NT2/D1 (cell line): ENCODE data around the gene PIGO.

Experiments used
- DNase-seq: peaks from one replicate; pipeline ENCODE4 v3.0.0-alpha.2; 2011; ENCODE audit warnings: low read depth, low spot score
- H3K27me3 ChIP-seq: 2 replicates; pipeline ENCODE4 v1.6.0; 2011; ENCODE audit warnings: mild to moderate bottlenecking; ENCODE audit not compliant: insufficient read length, insufficient read depth
- H3K36me3 ChIP-seq: 2 replicates; pipeline ENCODE4 v1.6.1; 2011; ENCODE audit warnings: mild to moderate bottlenecking, low read length, mixed read lengths; ENCODE audit not compliant: insufficient read depth, insufficient read length
- H3K4me1 ChIP-seq: 2 replicates; pipeline ENCODE4 v1.5.1; 2011; ENCODE audit not compliant: insufficient read depth, insufficient read length
- H3K4me3 ChIP-seq: 2 replicates; pipeline ENCODE4 v1.5.1; 2011; ENCODE audit warnings: low read depth; ENCODE audit not compliant: insufficient read length
- H3K9ac ChIP-seq: 2 replicates; pipeline ENCODE4 v1.6.0; 2011; ENCODE audit warnings: low read depth; ENCODE audit not compliant: insufficient read length
- H3K9me3 ChIP-seq: 2 replicates; pipeline ENCODE4 v1.5.1; 2011; ENCODE audit warnings: mild to moderate bottlenecking, low read length; ENCODE audit not compliant: insufficient read depth
- SUZ12 ChIP-seq: IDR thresholded peaks from 2 replicates; pipeline ENCODE4 v1.6.1; 2011; ENCODE audit not compliant: insufficient read length, insufficient read depth; ENCODE audit errors: extremely low read depth
- YY1 ChIP-seq: IDR thresholded peaks from 2 replicates; pipeline ENCODE4 v1.6.1; 2011; ENCODE audit not compliant: insufficient read length, insufficient read depth
- ZNF274 ChIP-seq: IDR thresholded peaks from 2 replicates; pipeline ENCODE4 v1.6.1; 2011; ENCODE audit warnings: mild to moderate bottlenecking, low read depth, low read length

The PIGO gene

DNA sequence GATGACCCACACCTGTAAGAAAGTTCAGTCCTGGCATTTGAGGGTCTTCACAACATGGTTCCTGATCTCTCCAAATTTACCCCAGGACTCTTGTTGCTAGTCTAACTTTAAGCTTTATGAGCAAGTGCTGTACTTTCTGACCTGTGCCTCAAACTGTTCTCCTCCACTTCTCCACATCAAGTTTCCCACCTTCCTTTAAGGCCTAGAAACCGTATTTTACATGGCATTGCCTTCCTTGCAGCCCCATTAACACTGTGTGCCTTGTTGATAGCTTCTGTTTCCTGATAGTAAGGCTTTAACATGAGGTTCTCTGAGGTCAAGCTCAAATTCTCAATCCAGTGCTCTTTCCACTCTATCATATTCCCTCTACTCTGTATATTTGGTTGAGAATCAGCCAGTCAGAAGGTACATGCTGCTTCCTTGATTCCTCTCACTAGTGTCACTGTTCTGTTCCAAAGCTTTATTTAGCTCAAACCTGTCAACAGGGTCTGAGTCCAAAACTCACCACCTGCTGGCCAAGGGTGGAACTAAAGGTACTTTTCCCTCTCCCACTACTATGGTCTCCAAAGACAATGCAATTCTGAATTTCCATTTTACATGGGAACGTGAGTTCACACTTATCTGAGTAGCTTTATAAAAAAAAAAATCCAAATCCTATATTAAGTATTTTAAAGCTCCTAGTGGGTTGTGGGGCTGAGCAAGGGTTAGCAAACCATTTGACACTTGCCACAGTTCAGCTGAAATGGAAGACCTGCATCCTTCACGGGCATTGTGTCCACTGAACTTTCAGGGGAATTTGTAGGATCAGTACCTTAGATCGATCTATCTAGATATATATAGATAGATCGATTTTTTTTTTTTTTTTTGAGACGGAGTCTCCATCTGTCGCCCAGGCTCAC lies 45.1 kb downstream of the PIGO start:
- DNase-seq, result peak; percentile 44
- H3K4me3 ChIP-seq, result no peak overlapping the region

DNA sequence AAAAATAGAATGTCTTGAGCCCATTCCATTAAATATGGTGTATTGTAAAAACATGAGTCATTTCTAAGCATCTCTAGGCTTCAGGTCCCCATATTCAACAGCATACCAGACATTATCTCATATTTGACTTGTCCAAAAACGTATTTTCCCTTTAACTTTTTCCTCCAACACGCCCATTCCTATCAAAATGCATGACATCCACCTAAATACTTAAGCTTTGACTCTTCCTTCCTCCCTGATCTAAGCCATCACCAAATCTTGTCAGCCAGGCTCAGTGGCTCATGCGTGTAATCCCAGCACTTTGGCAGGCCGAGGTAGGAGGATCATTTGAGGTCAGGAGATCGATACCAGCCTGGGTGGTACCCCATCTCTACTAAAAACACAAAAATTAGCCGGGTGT lies 47.9 kb downstream of the PIGO start:
- H3K9ac ChIP-seq, result no peak overlapping the region
- peaks cover 8% of the 10 kb centered on the region for H3K4me1 ChIP-seq
- no peaks in the 10 kb centered on the region for H3K9me3 ChIP-seq
- H3K36me3 ChIP-seq, result peaks cover 37% of the 10 kb centered on the region
- no peak for DNase-seq
- no peak overlapping the region for H3K4me3 ChIP-seq
- no peak for TF ChIP-seq ZNF274
- TF ChIP-seq SUZ12, result no peak
- no peak for TF ChIP-seq YY1
- no peaks in the 10 kb centered on the region for H3K27me3 ChIP-seq

More for the DNA sequence above, 45.1 kb downstream of the PIGO start:
- Histone ChIP-seq H3K9ac (no peak overlapping the region), H3K36me3 (peaks cover 56% of the 10 kb centered on the region), H3K9me3 (no peaks in the 10 kb centered on the region), H3K4me1 (no peaks in the 10 kb centered on the region), H3K27me3 (no peaks in the 10 kb centered on the region)
- no peak for TF ChIP-seq ZNF274
- no peak for TF ChIP-seq YY1
- no peak for TF ChIP-seq SUZ12

- Histone ChIP-seq H3K36me3 (peaks cover 23% of the 10 kb centered on the region), H3K9me3 (no peaks in the 10 kb centered on the region), H3K4me3 (no peak overlapping the region), H3K4me1 (peaks cover 12% of the 10 kb centered on the region), H3K9ac (no peak overlapping the region), H3K27me3 (no peaks in the 10 kb centered on the region)
- no peak for TF ChIP-seq YY1
- TF ChIP-seq ZNF274, result no peak
- TF ChIP-seq SUZ12, result no peak
- DNase-seq, result peak; percentile 58
These were observed 52.3 kb downstream of the PIGO start for GRCh38 chr9:35044071-35044470.

GRCh38 chr9:35042891-35043545 lies 53.4 kb downstream of the PIGO start:
- Histone ChIP-seq H3K9ac (peak overlapping the region; percentile 21), H3K4me1 (peaks cover 12% of the 10 kb centered on the region)
- TF ChIP-seq ZNF274, result no peak
- no peak for TF ChIP-seq YY1
- no peak for TF ChIP-seq SUZ12

DNA sequence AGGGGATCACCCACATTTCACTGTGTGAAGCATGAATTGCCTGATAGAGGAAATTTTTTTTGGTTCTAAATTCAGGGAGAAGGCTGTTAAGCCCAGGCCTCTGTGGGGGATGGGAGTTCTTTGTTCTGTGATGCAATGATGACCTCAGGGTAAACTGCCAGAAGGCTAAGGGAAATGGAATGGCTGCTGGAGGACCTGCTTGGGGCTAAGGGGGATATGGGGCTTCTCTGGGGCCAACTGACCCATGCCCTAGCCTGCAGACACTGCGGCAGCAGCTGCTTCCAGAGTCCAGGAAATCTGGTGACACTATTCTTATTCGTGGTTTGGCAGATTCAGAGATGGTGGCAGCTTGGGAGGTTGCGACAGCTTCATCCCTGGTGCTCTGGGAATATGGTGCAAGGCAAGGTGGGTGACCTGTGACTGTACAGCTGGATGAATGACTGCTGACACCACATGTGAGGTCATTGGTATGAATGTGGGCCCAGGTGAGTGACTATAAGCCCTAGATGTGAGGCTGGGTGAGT lies 54.2 kb downstream of the PIGO start:
- Histone ChIP-seq H3K4me3 (no peak overlapping the region), H3K36me3 (peaks cover 10% of the 10 kb centered on the region), H3K9ac (no peak overlapping the region), H3K4me1 (peaks cover 12% of the 10 kb centered on the region), H3K9me3 (no peaks in the 10 kb centered on the region), H3K27me3 (no peaks in the 10 kb centered on the region)
- no peak for TF ChIP-seq YY1
- no peak for TF ChIP-seq ZNF274
- no peak for TF ChIP-seq SUZ12
- no peak for DNase-seq

More at GRCh38 chr9:35042891-35043545, 53.4 kb downstream of the PIGO start:
- DNase-seq, result no peak
- H3K36me3 ChIP-seq, result peaks cover 13% of the 10 kb centered on the region
- H3K4me3 ChIP-seq, result no peak overlapping the region
- H3K9me3 ChIP-seq, result no peaks in the 10 kb centered on the region
- no peaks in the 10 kb centered on the region for H3K27me3 ChIP-seq
